ENCODE measurements around the gene BRI3BP.
"Not testable (repeated sequence)": the region's sequence is repeated elsewhere in the genome, so short reads cannot be mapped to it uniquely, and the experiment has no call there.

Gene BRI3BP

DNA sequence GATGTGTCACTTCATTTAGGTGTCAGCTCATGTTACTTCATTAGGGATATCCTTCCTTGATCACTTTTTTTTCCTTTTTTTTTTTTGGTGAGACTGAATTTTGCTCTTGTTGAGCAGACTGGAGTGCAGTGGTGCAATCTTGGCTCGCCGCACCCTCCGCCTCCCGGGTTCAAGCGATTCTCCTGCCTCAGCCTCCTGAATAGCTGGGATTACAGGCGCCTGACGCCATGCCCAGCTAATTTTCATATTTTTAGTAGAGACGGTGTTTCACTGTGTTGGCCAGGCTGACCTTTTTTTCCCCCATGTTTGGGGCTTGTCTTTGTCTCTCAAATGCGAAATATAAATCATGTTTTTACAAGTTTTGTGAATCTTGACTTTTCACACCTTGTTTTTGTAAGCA is 62.1 kb downstream of the BRI3BP start:
- H3K27me3 Mint-ChIP-seq, result peaks cover 19% of the 10 kb centered on the region
- H3K4me3 Mint-ChIP-seq, result no peak overlapping the region
- no peaks in the 10 kb centered on the region for H3K4me1 Mint-ChIP-seq (ENCODE audit: low read depth)
- intact Hi-C loops (cut with micrococcal nuclease), result no loop called here
- H3K27ac Mint-ChIP-seq, result no peak overlapping the region
- no peaks in the 10 kb centered on the region for H3K36me3 Mint-ChIP-seq (ENCODE audit: low read depth)
- no peaks in the 10 kb centered on the region for H3K9me3 Mint-ChIP-seq

DNA sequence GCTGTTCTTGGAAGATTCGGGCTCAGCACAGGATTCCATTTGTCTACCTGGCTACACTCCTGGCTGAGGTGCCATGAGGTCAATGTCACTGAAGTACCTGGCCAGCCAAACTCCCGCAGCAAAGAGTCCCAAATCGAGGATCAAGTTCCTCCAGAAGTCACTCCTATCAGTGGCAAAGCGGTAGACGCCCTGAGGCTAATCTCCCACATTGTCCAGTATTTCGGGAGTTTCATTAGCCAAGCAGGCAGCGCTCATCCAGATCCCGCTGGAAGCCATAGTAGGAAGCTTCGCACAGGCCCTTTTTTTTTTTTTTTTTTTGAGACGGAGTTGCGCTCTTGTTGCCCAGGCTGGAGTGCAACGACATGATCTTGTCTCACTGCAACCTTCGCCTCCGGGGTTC is 62.9 kb downstream of the BRI3BP start:
- intact Hi-C loops (cut with micrococcal nuclease), result no loop called here
- H3K4me3 Mint-ChIP-seq, result no peak overlapping the region
- H3K9me3 Mint-ChIP-seq, result no peaks in the 10 kb centered on the region
- no peak overlapping the region for H3K27ac Mint-ChIP-seq
- peaks cover 19% of the 10 kb centered on the region for H3K27me3 Mint-ChIP-seq
- H3K4me1 Mint-ChIP-seq (ENCODE audit: low read depth), result no peaks in the 10 kb centered on the region
- H3K36me3 Mint-ChIP-seq (ENCODE audit: low read depth), result no peaks in the 10 kb centered on the region

DNA sequence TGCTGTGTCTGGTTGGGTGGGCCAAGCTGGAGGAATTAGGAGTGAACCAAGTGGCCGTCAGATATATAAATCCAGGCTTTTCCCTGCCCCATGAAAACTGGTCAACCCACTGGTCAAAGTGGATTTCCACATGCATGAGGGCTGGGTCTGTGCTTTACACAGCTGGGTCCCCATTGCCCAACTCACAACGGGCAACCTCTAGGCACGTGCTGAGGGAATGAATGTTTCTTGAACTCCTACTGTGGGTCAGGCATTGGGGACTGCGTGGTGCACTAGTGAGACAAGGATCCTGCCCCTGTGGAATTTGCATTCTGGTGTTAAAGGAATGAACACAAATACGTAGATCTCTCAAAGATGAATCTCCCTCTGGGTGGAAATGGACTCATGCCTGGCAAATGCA is 64.3 kb downstream of the BRI3BP start:
- intact Hi-C loops (cut with micrococcal nuclease), result no loop called here
- Mint-ChIP-seq H3K27ac (no peak overlapping the region), H3K27me3 (peaks cover 24% of the 10 kb centered on the region), H3K36me3 (ENCODE audit: low read depth) (no peaks in the 10 kb centered on the region), H3K4me1 (ENCODE audit: low read depth) (no peaks in the 10 kb centered on the region), H3K4me3 (no peak overlapping the region), H3K9me3 (no peaks in the 10 kb centered on the region)

DNA sequence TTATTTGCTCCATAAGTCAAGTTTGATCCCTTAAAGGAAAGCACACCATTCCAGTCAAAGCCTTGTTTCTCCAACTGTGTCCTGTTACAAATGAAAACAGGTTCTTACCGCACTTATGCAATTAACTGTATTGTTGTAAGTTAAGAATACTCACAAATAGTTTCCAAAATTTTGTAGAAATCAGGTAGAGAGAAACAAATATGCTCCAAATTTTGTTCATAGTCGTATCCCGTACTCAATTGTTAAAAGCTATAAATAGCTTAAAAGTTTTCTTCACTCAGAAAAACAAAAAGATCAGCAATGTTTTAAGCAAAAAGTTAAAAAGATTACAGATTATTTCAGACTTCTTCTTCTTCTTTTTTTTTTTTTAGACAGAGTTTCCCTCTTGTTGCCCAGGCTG is 67.8 kb downstream of the BRI3BP start:
- H3K9me3 Mint-ChIP-seq, result no peaks in the 10 kb centered on the region
- H3K27ac Mint-ChIP-seq, result no peak overlapping the region
- H3K4me3 Mint-ChIP-seq, result no peak overlapping the region
- no peaks in the 10 kb centered on the region for H3K36me3 Mint-ChIP-seq (ENCODE audit: low read depth)
- H3K27me3 Mint-ChIP-seq, result peaks cover 42% of the 10 kb centered on the region
- intact Hi-C loops (cut with micrococcal nuclease), result no loop called here
- H3K4me1 Mint-ChIP-seq (ENCODE audit: low read depth), result peaks cover 18% of the 10 kb centered on the region

DNA sequence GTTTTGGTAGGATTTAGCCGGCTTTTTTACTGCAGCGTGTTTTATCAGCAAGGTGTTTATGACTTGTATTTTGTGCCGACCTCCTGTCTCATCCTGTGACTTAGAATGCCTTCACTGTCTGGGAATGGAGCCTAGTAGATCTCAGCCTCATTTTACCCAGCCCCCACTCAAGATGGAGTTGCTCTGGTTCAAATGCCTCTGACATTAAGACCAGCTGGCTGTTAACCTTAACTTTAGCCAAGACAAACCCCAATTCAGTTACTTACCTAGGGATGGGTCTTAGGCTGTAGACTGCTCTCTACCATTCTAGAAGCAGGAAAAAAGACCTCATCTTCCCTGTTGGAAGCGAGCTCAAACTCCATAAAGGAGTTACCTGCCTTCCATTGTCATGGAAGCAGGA is 70.1 kb downstream of the BRI3BP start:
- H3K9me3 Mint-ChIP-seq; H3K36me3 Mint-ChIP-seq (ENCODE audit: low read depth); intact Hi-C loops (cut with micrococcal nuclease); H3K4me3 Mint-ChIP-seq; H3K27ac Mint-ChIP-seq: not testable (repeated sequence)
- Mint-ChIP-seq H3K4me1 (ENCODE audit: low read depth) (peaks cover 27% of the 10 kb centered on the region), H3K27me3 (peaks cover 39% of the 10 kb centered on the region)

DNA sequence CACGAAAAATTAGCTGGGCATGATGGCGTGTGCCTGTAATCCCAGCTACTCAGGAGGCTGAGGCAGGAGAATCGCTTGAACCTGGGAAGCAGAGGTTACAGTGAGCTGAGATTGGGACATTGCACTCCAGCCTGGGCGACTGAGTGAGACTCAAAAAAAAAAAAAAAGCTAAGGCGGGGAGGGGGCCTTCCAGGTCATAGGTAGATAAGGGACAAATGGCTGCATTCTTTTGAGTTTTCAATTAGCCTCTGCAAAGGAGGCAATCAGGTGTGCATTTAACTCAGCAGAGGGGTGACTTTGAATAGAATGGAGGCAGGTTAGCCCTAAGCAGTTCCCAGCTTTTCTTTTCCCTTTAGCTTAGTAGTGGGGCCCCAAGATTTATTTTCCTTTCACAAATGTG is 71.0 kb downstream of the BRI3BP start:
- intact Hi-C loops (cut with micrococcal nuclease), result no loop called here
- H3K4me3 Mint-ChIP-seq, result peak overlapping the region; percentile 23
- no peak overlapping the region for H3K27ac Mint-ChIP-seq
- peaks cover 34% of the 10 kb centered on the region for H3K27me3 Mint-ChIP-seq
- no peaks in the 10 kb centered on the region for H3K9me3 Mint-ChIP-seq
- H3K4me1 Mint-ChIP-seq (ENCODE audit: low read depth), result peaks cover 27% of the 10 kb centered on the region
- no peaks in the 10 kb centered on the region for H3K36me3 Mint-ChIP-seq (ENCODE audit: low read depth)

DNA sequence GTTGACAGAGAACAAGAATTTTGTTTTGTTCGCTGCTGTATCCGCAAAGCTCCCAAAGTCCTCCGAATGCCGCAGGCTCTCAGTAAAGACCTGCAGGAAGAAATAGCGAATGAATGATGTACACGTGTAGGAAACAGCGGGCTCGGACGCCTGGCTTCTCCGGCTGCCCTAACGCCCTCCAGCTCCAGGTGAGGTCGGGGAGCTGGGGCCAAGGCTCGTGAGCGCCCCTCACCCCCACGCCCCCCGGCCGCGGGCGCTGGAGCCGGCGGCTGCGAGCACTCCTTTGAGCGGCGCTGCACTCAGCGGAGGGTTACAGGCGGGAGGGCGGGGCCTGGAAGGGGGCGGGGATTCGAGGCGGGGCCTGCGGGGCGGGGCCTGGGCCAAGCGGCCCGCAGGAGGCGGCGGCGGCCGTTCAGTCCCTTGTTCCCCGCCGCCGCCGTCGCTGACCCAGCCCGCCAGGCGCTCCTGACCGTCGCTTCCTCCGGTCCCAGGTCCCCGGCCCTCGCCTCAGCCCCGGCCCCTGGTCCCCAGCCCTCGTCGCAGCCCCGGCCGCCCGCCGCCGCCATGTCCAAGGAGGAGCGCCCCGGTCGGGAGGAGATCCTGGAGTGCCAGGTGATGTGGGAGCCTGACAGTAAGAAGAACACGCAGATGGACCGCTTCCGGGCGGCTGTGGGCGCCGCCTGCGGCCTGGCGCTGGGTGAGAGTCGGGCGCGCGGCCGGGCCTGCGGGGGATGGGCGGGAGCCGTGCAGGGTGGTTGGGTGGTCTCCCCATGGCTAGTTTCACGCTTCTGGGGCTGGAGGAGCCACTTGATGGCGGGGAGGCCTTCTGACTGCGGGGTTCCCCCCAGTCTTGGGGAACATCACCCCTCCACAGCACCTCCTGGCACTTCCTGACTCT is 71.8 kb downstream of the BRI3BP start, which contains the start of gene AACS:
AACS (plus strand) TSS at position 415 of the 898 bp plus-strand sequence; CDS start at position 565, 150 bp downstream.
- H3K9me3 Mint-ChIP-seq, result no peaks in the 10 kb centered on the region
- H3K27ac Mint-ChIP-seq, result peak within 1 kb of the TSS; percentile 50
- H3K4me1 Mint-ChIP-seq (ENCODE audit: low read depth), result peaks cover 27% of the 10 kb centered on the region
- H3K27me3 Mint-ChIP-seq, result peaks cover 32% of the 10 kb centered on the region
- intact Hi-C loops (cut with micrococcal nuclease), result loop anchor here (1.0 to 5.0 kb wide), 2 partner anchors 16 to 68 kb away; no protein-coding TSS in a partner anchor
- peak within 1 kb of the TSS; percentile 82 for H3K4me3 Mint-ChIP-seq
- no peaks in the 10 kb centered on the region for H3K36me3 Mint-ChIP-seq (ENCODE audit: low read depth)

DNA sequence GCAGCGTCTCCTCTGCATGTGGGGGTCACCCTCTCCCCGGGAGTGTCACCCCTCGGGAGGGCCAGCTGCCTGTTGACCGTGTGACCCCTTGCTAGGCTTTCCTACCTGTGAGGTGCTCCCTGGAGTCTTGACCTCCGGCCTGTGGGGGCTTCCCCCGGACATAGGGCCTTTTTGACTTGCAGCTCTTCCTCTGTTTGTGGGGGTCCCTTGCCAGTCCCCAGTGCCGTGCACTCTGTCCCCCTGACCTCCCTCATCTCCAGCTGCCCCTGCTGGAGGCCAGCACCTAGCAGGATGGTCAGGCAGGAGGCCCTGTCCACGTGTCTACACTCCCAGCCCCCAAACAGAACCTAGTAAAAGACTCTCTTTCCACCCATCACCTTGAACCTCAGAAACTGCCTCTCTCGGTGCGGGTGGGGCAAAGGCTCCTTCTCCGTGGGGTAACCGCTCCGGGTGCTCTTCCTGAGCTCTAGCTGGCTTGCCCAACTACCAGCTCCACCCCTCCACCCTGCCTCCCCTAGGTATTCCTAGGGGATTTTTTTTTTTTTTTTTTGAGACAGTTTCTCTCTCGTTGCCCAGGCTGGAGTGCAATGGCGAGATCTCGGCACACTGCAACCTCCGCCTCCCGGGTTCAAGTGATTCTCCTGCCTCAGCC is 72.6 kb downstream of the BRI3BP start:
- Mint-ChIP-seq H3K27me3 (peaks cover 32% of the 10 kb centered on the region), H3K4me1 (ENCODE audit: low read depth) (peaks cover 27% of the 10 kb centered on the region), H3K4me3 (peak overlapping the region; percentile 82), H3K9me3 (no peaks in the 10 kb centered on the region), H3K36me3 (ENCODE audit: low read depth) (no peaks in the 10 kb centered on the region), H3K27ac (peak overlapping the region; percentile 50)
- intact Hi-C loops (cut with micrococcal nuclease), result loop anchor here (1.0 to 5.0 kb wide), 2 partner anchors 17 to 69 kb away; no protein-coding TSS in a partner anchor

DNA sequence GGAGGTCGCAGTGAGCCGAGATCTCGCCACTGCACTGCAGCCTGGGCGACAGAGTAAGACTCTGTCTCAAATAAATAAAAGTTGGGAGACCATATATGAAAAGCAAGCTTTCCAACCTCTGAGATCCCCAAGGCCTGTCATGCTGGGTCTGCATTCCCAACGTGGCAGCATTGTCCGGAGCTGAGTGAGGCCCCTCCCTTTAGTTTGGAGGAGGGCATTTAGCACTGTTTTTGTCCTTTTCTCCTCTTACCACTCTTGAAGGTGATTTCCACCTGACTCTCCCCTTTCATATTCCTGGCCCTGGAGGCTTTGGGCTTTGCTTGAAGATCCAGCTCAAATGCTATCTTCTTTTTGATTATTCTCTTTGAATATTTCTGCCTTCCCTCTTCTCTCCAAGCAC is 74.9 kb downstream of the BRI3BP start:
- Mint-ChIP-seq H3K4me1 (ENCODE audit: low read depth) (peaks cover 27% of the 10 kb centered on the region), H3K27ac (no peak overlapping the region), H3K36me3 (ENCODE audit: low read depth) (no peaks in the 10 kb centered on the region), H3K27me3 (peaks cover 21% of the 10 kb centered on the region), H3K4me3 (no peak overlapping the region), H3K9me3 (no peaks in the 10 kb centered on the region)
- intact Hi-C loops (cut with micrococcal nuclease), result loop anchor here (5.0 kb wide), 1 partner anchor 71 kb away; no protein-coding TSS in a partner anchor

DNA sequence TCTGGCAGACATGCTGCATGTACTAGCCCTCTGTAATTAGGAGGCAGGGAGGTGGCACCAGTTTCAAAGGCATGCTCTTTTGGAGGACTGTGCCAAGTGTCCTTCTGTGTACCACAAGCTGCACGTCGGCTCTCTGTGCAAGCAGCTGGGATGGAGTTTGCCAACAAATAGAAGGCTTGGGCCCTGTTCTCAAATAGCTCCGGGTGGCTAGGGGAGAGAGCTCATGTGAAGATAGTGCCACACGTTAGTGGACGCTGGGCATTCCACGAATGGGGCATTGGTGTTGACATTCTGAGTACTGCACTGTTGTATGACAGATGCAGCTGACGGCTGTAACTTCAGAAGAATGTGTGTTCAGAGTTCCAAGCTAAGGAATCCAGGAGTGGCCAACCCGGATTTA is 76.2 kb downstream of the BRI3BP start:
- H3K36me3 Mint-ChIP-seq (ENCODE audit: low read depth), result no peaks in the 10 kb centered on the region
- peaks cover 22% of the 10 kb centered on the region for H3K4me1 Mint-ChIP-seq (ENCODE audit: low read depth)
- intact Hi-C loops (cut with micrococcal nuclease), result loop anchor here (5.0 kb wide), 1 partner anchor 72 kb away; no protein-coding TSS in a partner anchor
- H3K27me3 Mint-ChIP-seq, result peaks cover 9% of the 10 kb centered on the region
- H3K27ac Mint-ChIP-seq, result no peak overlapping the region
- H3K9me3 Mint-ChIP-seq, result no peaks in the 10 kb centered on the region
- H3K4me3 Mint-ChIP-seq, result no peak overlapping the region

DNA sequence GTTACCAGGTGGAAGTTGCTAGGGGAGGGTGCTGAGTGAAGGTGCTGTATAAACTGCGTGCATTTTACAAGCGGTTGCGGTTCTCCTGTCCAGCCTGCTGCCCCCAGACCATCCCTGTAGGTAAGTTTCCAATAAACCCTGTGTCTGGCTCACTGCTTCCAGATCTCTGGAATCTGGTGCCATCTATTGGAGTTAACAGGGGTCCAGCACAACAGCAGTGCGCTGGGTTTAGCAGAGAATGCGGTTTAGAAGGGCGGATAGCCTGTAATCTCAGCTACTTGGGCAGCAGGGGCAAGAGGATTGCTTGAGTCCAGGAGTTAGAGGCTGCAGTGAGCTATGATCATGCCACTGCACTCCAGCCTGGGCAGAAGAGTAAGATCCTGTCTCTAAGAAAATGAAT is 76.7 kb downstream of the BRI3BP start:
- no peaks in the 10 kb centered on the region for H3K36me3 Mint-ChIP-seq (ENCODE audit: low read depth)
- no peaks in the 10 kb centered on the region for H3K9me3 Mint-ChIP-seq
- H3K27ac Mint-ChIP-seq, result no peak overlapping the region
- no peak overlapping the region for H3K4me3 Mint-ChIP-seq
- peaks cover 17% of the 10 kb centered on the region for H3K4me1 Mint-ChIP-seq (ENCODE audit: low read depth)
- peaks cover 7% of the 10 kb centered on the region for H3K27me3 Mint-ChIP-seq
- intact Hi-C loops (cut with micrococcal nuclease), result no loop called here

DNA sequence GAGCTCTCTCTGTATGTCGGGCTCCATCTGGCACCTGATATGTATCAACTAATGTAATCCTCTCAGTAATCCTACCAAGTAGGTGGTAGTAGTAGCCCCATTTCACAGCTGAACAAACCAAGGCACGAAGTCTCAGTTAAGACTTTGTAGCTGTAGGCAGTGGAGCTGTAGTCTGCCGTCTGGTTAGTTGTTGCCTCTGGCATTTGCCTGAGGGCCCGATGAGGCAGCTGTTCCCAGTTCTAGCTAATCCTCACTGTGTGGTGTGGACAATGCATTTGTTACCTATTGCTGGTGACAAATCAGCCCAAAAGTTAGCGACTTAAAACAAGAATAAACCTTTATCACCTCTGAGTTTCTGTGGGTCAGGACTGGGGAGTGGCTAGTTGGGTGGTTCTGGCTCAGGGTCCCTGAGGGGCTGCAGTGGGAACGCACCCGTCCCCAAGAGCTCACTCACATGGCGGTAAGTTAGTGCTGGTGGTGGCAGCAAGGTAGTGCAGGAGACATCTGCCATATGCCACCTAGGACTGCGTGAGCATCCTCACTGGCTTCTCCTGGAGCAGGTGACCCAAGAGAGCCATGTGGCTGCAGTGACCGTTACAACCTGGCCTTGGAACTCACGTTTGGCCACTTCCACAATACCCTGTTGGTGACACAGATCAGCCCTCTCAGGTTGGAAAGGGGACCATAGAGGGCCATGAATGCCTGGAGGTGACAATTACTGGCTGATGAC is 77.4 kb downstream of the BRI3BP start:
- Mint-ChIP-seq H3K4me1 (ENCODE audit: low read depth) (peaks cover 13% of the 10 kb centered on the region), H3K36me3 (ENCODE audit: low read depth) (peaks cover 6% of the 10 kb centered on the region), H3K27me3 (peaks cover 6% of the 10 kb centered on the region), H3K4me3 (no peak overlapping the region), H3K27ac (no peak overlapping the region), H3K9me3 (no peaks in the 10 kb centered on the region)
- intact Hi-C loops (cut with micrococcal nuclease), result no loop called here

DNA sequence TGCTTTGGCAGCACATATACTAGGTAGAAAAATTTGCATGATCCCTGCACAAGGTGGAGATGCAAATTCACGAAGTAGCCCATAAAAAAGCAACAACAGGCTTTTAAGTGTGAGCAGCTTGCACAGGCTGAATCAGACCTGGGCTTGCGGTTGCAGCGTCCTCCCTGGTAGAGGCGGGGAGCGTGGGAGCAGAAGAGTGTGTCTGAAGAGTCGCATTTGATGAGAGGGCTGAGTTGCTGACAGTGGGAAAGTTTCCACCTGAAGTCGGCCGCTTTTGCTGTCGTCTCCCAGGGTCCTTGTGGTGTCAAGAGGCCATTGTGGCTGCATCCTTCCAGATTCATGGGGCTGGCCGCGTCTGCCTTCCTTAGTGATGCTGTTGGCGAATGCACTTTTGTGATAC is 78.0 kb downstream of the BRI3BP start:
- peaks cover 7% of the 10 kb centered on the region for H3K4me1 Mint-ChIP-seq (ENCODE audit: low read depth)
- intact Hi-C loops (cut with micrococcal nuclease), result no loop called here
- no peaks in the 10 kb centered on the region for H3K9me3 Mint-ChIP-seq
- H3K27ac Mint-ChIP-seq, result no peak overlapping the region
- H3K36me3 Mint-ChIP-seq (ENCODE audit: low read depth), result peaks cover 13% of the 10 kb centered on the region
- H3K4me3 Mint-ChIP-seq, result no peak overlapping the region
- H3K27me3 Mint-ChIP-seq, result peaks cover 3% of the 10 kb centered on the region

DNA sequence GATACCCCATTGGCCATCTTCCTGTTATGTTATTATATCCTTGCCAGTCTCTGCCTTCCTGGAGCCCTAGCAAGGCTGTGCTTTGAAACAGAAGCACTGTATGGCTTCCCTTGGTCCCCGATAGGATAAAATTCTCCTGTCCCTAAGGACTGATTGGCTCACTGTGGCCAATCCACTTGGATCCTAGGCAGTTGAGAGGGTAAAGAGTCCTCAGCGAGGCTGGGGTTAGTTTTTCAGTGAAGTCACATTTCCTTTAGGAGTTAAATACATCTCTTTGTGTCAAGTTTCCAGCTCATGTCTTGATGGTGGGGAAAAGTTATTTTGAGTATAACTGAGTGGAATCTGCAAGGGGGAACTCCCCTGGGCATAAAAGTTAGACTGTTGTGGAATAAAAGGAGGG is 79.1 kb downstream of the BRI3BP start:
- Mint-ChIP-seq H3K4me1 (ENCODE audit: low read depth) (no peaks in the 10 kb centered on the region), H3K4me3 (no peak overlapping the region), H3K27me3 (no peaks in the 10 kb centered on the region), H3K27ac (no peak overlapping the region), H3K9me3 (no peaks in the 10 kb centered on the region), H3K36me3 (ENCODE audit: low read depth) (peaks cover 23% of the 10 kb centered on the region)
- intact Hi-C loops (cut with micrococcal nuclease), result no loop called here
